ENCODE data around the gene PRKAG2. TPM values are rescaled to one million over a fixed set of nuclear protein-coding genes. Genes with fewer than 3 reads are reported as not detected.

The PRKAG2 gene
- total and polyA plus RNA-seq, 8 donors = 12.9 to 34.6 (median 18.0) TPM

DNA sequence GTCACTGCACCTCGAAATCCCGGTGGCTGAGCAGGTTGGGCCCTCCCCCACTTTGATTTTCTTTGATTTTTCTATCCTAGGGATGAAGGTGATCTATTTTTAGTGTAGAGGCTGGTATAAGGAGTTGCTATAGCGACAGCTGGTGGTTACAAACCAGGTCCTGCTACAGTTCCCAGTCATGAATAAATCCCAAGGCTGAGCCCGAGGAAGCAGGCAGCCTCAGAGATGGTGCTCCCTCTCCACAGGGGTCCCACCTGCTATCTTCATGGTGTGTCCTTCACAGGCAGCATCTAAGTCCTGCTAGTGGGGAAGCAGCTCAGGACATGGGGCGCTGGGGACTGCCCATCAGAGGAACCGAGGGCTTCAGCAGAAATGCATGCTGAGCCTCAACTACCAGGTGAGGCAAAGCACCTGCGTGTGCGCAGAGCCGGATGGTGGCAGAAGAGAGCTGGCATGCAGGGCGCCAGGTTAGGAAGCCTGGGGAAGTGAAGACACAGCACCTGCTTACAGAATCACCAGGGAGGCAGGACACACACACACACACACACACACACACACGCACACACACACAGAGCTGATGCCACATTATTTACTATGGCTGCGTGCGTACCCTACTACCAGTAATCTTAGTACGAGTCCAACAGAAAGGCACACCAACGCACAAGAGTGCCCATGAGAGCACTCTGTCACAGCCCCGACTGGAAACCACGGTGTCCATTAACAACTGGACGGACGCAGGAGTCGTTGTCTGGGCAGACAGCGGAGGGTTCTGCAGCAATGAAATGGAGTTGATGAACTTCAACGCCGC lies 150.9 kb downstream of the PRKAG2 start:
- no peaks in the 10 kb centered on the region for H3K27me3 ChIP-seq
- no peak overlapping the region for H3K27ac ChIP-seq
- H3K4me3 ChIP-seq = no peak overlapping the region
- no peaks in the 10 kb centered on the region for H3K9me3 ChIP-seq
- DNase-seq = peak in 1 of 4 donors; percentile 80
- TF ChIP-seq, protein P1, sequence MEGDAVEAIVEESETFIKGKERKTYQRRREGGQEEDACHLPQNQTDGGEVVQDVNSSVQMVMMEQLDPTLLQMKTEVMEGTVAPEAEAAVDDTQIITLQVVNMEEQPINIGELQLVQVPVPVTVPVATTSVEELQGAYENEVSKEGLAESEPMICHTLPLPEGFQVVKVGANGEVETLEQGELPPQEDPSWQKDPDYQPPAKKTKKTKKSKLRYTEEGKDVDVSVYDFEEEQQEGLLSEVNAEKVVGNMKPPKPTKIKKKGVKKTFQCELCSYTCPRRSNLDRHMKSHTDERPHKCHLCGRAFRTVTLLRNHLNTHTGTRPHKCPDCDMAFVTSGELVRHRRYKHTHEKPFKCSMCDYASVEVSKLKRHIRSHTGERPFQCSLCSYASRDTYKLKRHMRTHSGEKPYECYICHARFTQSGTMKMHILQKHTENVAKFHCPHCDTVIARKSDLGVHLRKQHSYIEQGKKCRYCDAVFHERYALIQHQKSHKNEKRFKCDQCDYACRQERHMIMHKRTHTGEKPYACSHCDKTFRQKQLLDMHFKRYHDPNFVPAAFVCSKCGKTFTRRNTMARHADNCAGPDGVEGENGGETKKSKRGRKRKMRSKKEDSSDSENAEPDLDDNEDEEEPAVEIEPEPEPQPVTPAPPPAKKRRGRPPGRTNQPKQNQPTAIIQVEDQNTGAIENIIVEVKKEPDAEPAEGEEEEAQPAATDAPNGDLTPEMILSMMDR (IDR thresholded peaks at IDR 0.05) = no peak
- no peaks in the 10 kb centered on the region for H3K36me3 ChIP-seq
- peaks cover 5 to 15% of the 10 kb centered on the region in 2 donors for H3K4me1 ChIP-seq
- intact Hi-C loops (cut with DNase I) = no loop called here
- peak; percentile 56 for ATAC-seq

DNA sequence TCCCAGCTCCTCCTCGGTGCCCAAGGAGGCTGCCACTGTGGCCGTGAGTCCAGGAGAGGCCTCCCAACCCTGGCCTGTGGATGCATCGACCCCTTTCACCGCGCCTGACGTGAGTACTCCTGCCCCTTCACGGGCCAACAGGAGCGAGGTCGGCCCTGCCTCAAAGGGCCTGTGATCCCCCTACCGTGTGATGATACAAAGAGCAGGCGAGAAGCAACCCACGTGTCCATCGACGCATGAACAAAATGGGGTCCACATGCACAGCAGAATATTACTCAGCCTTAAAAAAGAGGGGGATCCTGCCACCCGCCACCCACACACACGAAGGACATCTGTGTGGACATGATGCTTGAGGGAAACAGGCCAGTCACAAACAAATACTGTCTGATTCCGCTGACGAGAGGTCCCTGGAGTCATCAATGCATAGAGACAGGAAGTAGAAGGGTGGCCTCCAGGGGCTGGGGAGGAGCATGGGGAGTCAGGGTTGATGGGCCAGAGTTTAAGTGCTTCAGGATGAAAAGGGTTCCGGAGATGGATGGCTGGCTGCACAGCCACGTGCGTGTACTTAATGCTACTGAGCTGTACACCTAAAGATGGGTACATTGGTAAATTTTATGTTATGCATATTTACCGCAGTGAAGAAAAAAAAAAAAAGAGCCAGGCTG lies 151.9 kb downstream of the PRKAG2 start:
- Histone ChIP-seq H3K27ac (no peak overlapping the region), H3K4me3 (no peak overlapping the region), H3K36me3 (no peaks in the 10 kb centered on the region), H3K27me3 (no peaks in the 10 kb centered on the region), H3K9me3 (no peaks in the 10 kb centered on the region), H3K4me1 (peaks cover 5 to 15% of the 10 kb centered on the region in 2 donors)
- ATAC-seq (no peak), DNase-seq (no peak)
- intact Hi-C loops (cut with DNase I) = no loop called here
- TF ChIP-seq, protein P1 (IDR thresholded peaks at IDR 0.05) = no peak

DNA sequence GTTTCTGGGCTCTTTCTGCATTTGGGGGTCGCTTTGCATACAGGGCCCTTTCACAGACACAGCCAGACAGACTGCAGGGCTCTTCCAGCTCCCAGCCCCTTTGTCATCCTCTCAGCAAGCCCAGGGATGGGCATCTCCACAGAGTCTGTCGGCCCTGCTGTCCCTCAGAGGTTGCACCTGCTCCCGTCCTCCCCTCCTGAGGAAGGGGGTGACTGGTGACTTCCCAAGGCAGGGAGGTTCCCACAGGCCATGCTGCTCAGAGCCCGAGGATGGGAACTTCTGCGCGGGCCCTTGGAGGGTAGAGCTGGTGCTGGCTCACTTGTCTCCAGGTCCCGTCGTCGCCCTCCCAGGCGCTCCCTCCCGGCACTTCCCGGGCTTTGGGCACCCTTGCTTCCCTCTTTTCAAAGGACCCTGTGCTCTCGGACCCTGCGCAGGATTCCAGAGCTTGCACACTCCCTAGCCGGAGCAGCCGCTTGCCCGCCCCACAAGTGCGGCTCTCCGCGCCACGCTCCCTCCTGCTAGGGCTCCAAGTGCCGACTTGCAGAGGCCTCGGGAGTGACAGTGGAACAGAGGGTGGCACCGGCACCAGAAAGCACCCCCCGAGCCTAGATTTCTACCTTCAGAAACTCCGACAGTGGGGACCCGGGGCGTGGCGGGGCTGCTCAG lies 152.5 kb downstream of the PRKAG2 start:
- H3K9me3 ChIP-seq = no peaks in the 10 kb centered on the region
- peak in 1 of 4 donors; percentile 71 for DNase-seq
- ATAC-seq = no peak
- peaks cover 5 to 15% of the 10 kb centered on the region in 2 donors for H3K4me1 ChIP-seq
- intact Hi-C loops (cut with DNase I) = no loop called here
- H3K27me3 ChIP-seq = no peaks in the 10 kb centered on the region
- no peak overlapping the region for H3K4me3 ChIP-seq
- no peaks in the 10 kb centered on the region for H3K36me3 ChIP-seq
- TF ChIP-seq, protein P1 (IDR thresholded peaks at IDR 0.05) = no peak
- H3K27ac ChIP-seq = no peak overlapping the region

DNA sequence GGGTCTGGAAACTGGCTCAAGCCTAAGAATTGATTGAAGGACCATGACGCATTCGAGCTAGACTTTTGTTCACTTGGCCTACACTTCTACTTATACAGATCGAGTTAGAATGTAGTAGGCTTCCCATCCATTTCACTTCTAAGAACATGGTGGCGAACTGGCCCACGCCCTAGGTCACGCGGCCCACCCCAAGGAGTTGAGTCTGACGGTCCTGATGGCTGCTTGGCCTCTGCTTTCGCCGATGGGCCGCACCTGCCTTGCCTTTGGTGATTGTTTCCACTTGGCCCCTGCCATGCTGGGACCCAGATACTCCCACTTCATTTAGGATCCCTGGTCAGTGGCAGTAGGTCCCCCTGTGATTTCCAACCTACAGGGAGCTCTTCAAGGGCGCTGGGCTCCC lies 153.6 kb downstream of the PRKAG2 start:
- intact Hi-C loops (cut with DNase I) = no loop called here
- no peak overlapping the region for H3K27ac ChIP-seq
- no peaks in the 10 kb centered on the region for H3K9me3 ChIP-seq
- peaks cover 5 to 15% of the 10 kb centered on the region in 2 donors for H3K4me1 ChIP-seq
- DNase-seq (peak in 1 of 4 donors; percentile 67), ATAC-seq (no peak)
- H3K4me3 ChIP-seq = no peak overlapping the region
- no peaks in the 10 kb centered on the region for H3K27me3 ChIP-seq
- TF ChIP-seq, protein P1 (IDR thresholded peaks at IDR 0.05) = no peak
- H3K36me3 ChIP-seq = no peaks in the 10 kb centered on the region

DNA sequence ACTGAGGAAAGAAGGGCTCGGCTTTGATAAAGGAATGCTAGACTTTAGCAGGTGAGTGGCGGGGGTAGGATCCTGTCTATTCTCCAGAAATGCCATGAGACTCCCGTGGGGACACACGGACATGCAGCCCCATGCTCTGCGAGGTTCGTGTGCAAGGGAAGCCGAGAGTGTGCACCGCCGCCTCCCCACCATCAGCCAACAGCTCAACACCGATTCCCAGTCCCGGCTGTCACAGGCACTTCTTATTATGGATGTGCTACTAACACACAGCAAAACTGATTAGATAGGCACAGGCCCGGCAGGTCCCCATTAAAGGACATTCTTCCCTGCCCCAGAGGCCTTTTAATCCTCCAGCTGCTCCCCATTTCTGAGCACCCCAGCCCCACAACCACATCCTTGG lies 154.4 kb downstream of the PRKAG2 start:
- intact Hi-C loops (cut with DNase I) = no loop called here
- Histone ChIP-seq H3K27ac (no peak overlapping the region), H3K9me3 (no peaks in the 10 kb centered on the region), H3K4me1 (peaks cover 4 to 7% of the 10 kb centered on the region in 2 donors), H3K27me3 (no peaks in the 10 kb centered on the region), H3K4me3 (no peak overlapping the region), H3K36me3 (no peaks in the 10 kb centered on the region)
- TF ChIP-seq, protein P1 (IDR thresholded peaks at IDR 0.05) = no peak
- ATAC-seq (no peak), DNase-seq (peak in 1 of 4 donors; percentile 57)

Measured in left lung (tissue), 10 donors.